ENCODE results near the gene ITPA. TPM values are rescaled to one million over a fixed set of nuclear protein-coding genes. Genes with fewer than 3 reads are reported as not detected.

ITPA gene
- total and polyA plus RNA-seq, 2 of the 13 experiments (the other 11 are each of a cell fraction or from before 2014, with no cell fraction given) = 60.1 to 103 TPM

- TF ChIP-seq ZNF318 (CRISPR knock-in tag; IDR thresholded peaks at IDR 0.05) (0 out of 2 replicates have a peak, but pooled peaks have one; percentile 61), ZBTB46 (CRISPR knock-in tag; IDR thresholded peaks at IDR 0.05; ENCODE audit: borderline replicate concordance) (0 out of 2 replicates have a peak, but pooled peaks have one; percentile 60), FOXA1 (IDR thresholded peaks at IDR 0.05) (no peak), FOXA1 (CRISPR knock-in tag; IDR thresholded peaks at IDR 0.05) (no peak), EZH2 (conservative IDR thresholded peaks at IDR 0.05; ENCODE audit: low read depth, low read length) (no peak), PITX1 (CRISPR knock-in tag; IDR thresholded peaks at IDR 0.05) (no peak)
Measured at GRCh38 chr20:3194617-3195280, 14.5 kb upstream of the ITPA start (continued).

All from HepG2 (cell line).